WTC11 (cell line): ENCODE data around the gene GLB1L3. TPM values are rescaled to one million over a fixed set of nuclear protein-coding genes. Genes with fewer than 3 reads are reported as not detected.

Source experiments
- ATAC-seq: fragments of 200-7000 bp; cut with Tn5 transposase; 2 replicates; pipeline ENCODE4 v1.10.0; 2021; ENCODE audit warnings: mild to moderate bottlenecking, moderate library complexity
- CTCF ChIA-PET: fragments of 300-600 bp; sonication (Branson Sonifier 250); formaldehyde crosslinking; loops from one replicate; lab custom pipeline; 2021; ENCODE audit warnings: antibody characterized with exemption; lab: Charles Lee
- POLR2A ChIA-PET: fragments of 350-600 bp; sonication (Branson Sonifier 250); formaldehyde crosslinking; loops from one replicate; lab custom pipeline; 2021; ENCODE audit warnings: antibody characterized with exemption; lab: Charles Lee
- DNase-seq: peaks from one replicate; pipeline ENCODE4 v3.0.0; 2021; ENCODE audit warnings: low spot score
- H3K27ac Mint-ChIP-seq: 2 replicates; pipeline ENCODE4 v1.8.0; 2021; ENCODE audit warnings: mixed read lengths
- H3K27me3 Mint-ChIP-seq: 2 replicates; pipeline ENCODE4 v1.8.0; 2021; ENCODE audit warnings: low read depth, mild to moderate bottlenecking, moderate library complexity, mixed read lengths
- H3K36me3 Mint-ChIP-seq: 2 replicates; pipeline ENCODE4 v1.8.0; 2021; ENCODE audit warnings: mixed read lengths
- H3K4me1 Mint-ChIP-seq: 2 replicates; pipeline ENCODE4 v1.8.0; 2022; ENCODE audit warnings: mixed read lengths
- H3K4me3 Mint-ChIP-seq: 2 replicates; pipeline ENCODE4 v1.8.0; 2021; ENCODE audit warnings: mild to moderate bottlenecking, moderate library complexity, mixed read lengths
- H3K9me3 Mint-ChIP-seq: 2 replicates; pipeline ENCODE4 v1.8.0; 2021; ENCODE audit warnings: mixed read lengths
- AR ChIP-seq: fragments of 250-450 bp; sonication (Bioruptor Pico); IDR thresholded peaks from 2 replicates; pipeline ENCODE4 v1.9.0; 2021; ENCODE audit warnings: mild to moderate bottlenecking
- CTCF ChIP-seq: fragments of 200-600 bp; IDR thresholded peaks from 2 replicates; pipeline ENCODE4 v1.8.0; 2022; ENCODE audit warnings: antibody characterized with exemption
- EMX1 ChIP-seq: fragments of 250-450 bp; sonication (Bioruptor Pico); IDR thresholded peaks from 2 replicates; pipeline ENCODE4 v1.8.0; 2021; ENCODE audit warnings: mild to moderate bottlenecking
- ESRRA ChIP-seq: sonication (generic); formaldehyde crosslinking; IDR thresholded peaks from 2 replicates; pipeline ENCODE4 v1.8.1; 2022; ENCODE audit warnings: mild to moderate bottlenecking, missing genetic modification reagents, borderline replicate concordance
- FOXJ3 ChIP-seq: sonication (generic); formaldehyde crosslinking; IDR thresholded peaks from 2 replicates; pipeline ENCODE4 v1.9.0; 2021; ENCODE audit warnings: missing genetic modification reagents, mild to moderate bottlenecking, borderline replicate concordance
- FOXK1 ChIP-seq: sonication (generic); formaldehyde crosslinking; IDR thresholded peaks from 2 replicates; pipeline ENCODE4 v1.8.0; 2022; ENCODE audit warnings: mild to moderate bottlenecking, moderate library complexity, missing genetic modification reagents
- FOXP1 ChIP-seq: sonication (generic); formaldehyde crosslinking; IDR thresholded peaks from 2 replicates; pipeline ENCODE4 v1.8.0; 2022; ENCODE audit warnings: missing genetic modification reagents, mild to moderate bottlenecking, moderate library complexity, borderline replicate concordance
- GRHL2 ChIP-seq: fragments of 250-450 bp; sonication (Bioruptor Pico); IDR thresholded peaks from 2 replicates; pipeline ENCODE4 v1.8.0; 2022; ENCODE audit warnings: mild to moderate bottlenecking, moderate library complexity; ENCODE audit not compliant: insufficient replicate concordance, severe bottlenecking
- GTF2I ChIP-seq: fragments of 250-450 bp; sonication (Bioruptor Pico); conservative IDR thresholded peaks from 2 replicates; pipeline ENCODE4 v1.4.0; 2021; ENCODE audit warnings: mild to moderate bottlenecking
- HMGXB4 ChIP-seq: sonication (generic); formaldehyde crosslinking; IDR thresholded peaks from 2 replicates; pipeline ENCODE4 v1.8.1; 2023; ENCODE audit warnings: mild to moderate bottlenecking, moderate library complexity, missing genetic modification reagents
- KAT7 ChIP-seq: sonication (generic); formaldehyde crosslinking; IDR thresholded peaks from 2 replicates; pipeline ENCODE4 v1.8.1; 2023; ENCODE audit warnings: missing genetic modification reagents, mild to moderate bottlenecking, borderline replicate concordance
- MLX ChIP-seq: sonication (generic); formaldehyde crosslinking; IDR thresholded peaks from 2 replicates; pipeline ENCODE4 v1.8.1; 2023; ENCODE audit warnings: mild to moderate bottlenecking, missing genetic modification reagents, moderate library complexity
- NFE2L1 ChIP-seq: sonication (generic); formaldehyde crosslinking; IDR thresholded peaks from 2 replicates; pipeline ENCODE4 v1.8.1; 2023; ENCODE audit warnings: missing genetic modification reagents
- PRDM15 ChIP-seq: sonication (generic); formaldehyde crosslinking; IDR thresholded peaks from 2 replicates; pipeline ENCODE4 v1.8.0; 2022; ENCODE audit warnings: missing genetic modification reagents
- PRRX2 ChIP-seq: fragments of 250-450 bp; sonication (Bioruptor Pico); IDR thresholded peaks from 2 replicates; pipeline ENCODE4 v1.8.0; 2021; ENCODE audit warnings: mild to moderate bottlenecking
- USF2 ChIP-seq: sonication (generic); formaldehyde crosslinking; IDR thresholded peaks from 2 replicates; pipeline ENCODE4 v1.8.1; 2023; ENCODE audit warnings: mild to moderate bottlenecking, missing genetic modification reagents, moderate library complexity
- ZMAT4 ChIP-seq: fragments of 250-450 bp; sonication (Bioruptor Pico); IDR thresholded peaks from 2 replicates; pipeline ENCODE4 v1.9.0; 2021; ENCODE audit warnings: mild to moderate bottlenecking
- ZNF671 ChIP-seq: fragments of 250-450 bp; sonication (Bioruptor Pico); IDR thresholded peaks from 2 replicates; pipeline ENCODE4 v1.8.0; 2021; ENCODE audit warnings: mild to moderate bottlenecking
- total RNA-seq: library from RNA; stranded (reverse); gene quantifications from 3 replicates; pipeline ENCODE4 v1.2.3, GENCODE V29; 2021

Gene GLB1L3
- total RNA-seq, 1 experiment from 2014 or later = 50.2 TPM

- TF ChIP-seq GRHL2 (no peak), ZMAT4 (CRISPR knock-in tag) (no peak), HMGXB4 (CRISPR knock-in tag) (no peak), PRDM15 (CRISPR knock-in tag) (no peak), GTF2I (CRISPR knock-in tag) (no peak), EMX1 (CRISPR knock-in tag) (no peak), ESRRA (no peak)
- TF ChIP-seq, all 79 proteins: peak for 0
These were observed 15.2 kb upstream of the GLB1L3 start (continued) for GRCh38 chr11:134260983-134261382.

GRCh38 chr11:134261626-134262488 lies 14.3 kb upstream of the GLB1L3 start:
- H3K4me3 Mint-ChIP-seq = no peak overlapping the region
- TF ChIP-seq CTCF (peak; percentile 33; the same call in 1 of the 2 replicates), FOXK1 (peak; percentile 94), FOXJ3 (CRISPR knock-in tag) (no peak)
- H3K9me3 Mint-ChIP-seq = no peaks in the 10 kb centered on the region
- ChIA-PET POLR2A (interaction anchor here (1.0 kb wide), 1 partner anchor 14 kb away, joined by 7 read pairs; the partner anchor contains the start of gene GLB1L3), CTCF (interaction anchor here (0.5 to 6.2 kb wide), 26 partner anchors 8 to 364 kb away, joined by 3 to 57 read pairs (median 4); partner anchors contain the start of genes ACAD8, GLB1L3, NCAPD3 and THYN1)
- no peak overlapping the region for H3K27ac Mint-ChIP-seq
- H3K27me3 Mint-ChIP-seq = no peaks in the 10 kb centered on the region
- H3K36me3 Mint-ChIP-seq = peaks cover 51% of the 10 kb centered on the region
- peaks cover 22% of the 10 kb centered on the region for H3K4me1 Mint-ChIP-seq
- DNase-seq (peak; percentile 58), ATAC-seq (peak; percentile 90)

- peaks cover 27% of the 10 kb centered on the region for H3K36me3 Mint-ChIP-seq
- CTCF ChIA-PET = interaction anchor here (2.0 to 6.2 kb wide), 2 partner anchors 11 to 12 kb away, joined by 5 to 57 read pairs; partner anchors contain the start of genes ACAD8, GLB1L3 and THYN1
- ATAC-seq (no peak), DNase-seq (no peak)
- POLR2A ChIA-PET = no interaction called here
- H3K27ac Mint-ChIP-seq = peak overlapping the region; percentile 74
- H3K27me3 Mint-ChIP-seq = no peaks in the 10 kb centered on the region
- H3K4me1 Mint-ChIP-seq = peaks cover 50% of the 10 kb centered on the region
- H3K9me3 Mint-ChIP-seq = no peaks in the 10 kb centered on the region
- H3K4me3 Mint-ChIP-seq = no peak overlapping the region
- no peak for TF ChIP-seq ZNF671
- no peak for TF ChIP-seq NFE2L1
- TF ChIP-seq USF2 = no peak
- TF ChIP-seq AR (CRISPR knock-in tag) = no peak
- TF ChIP-seq PRRX2 (CRISPR knock-in tag) = no peak
- TF ChIP-seq KAT7 = no peak
- no peak for TF ChIP-seq MLX (CRISPR knock-in tag)
- no peak for TF ChIP-seq GRHL2
- no peak for TF ChIP-seq FOXP1 (CRISPR knock-in tag)
These were observed 11.0 kb upstream of the GLB1L3 start for GRCh38 chr11:134264966-134265764.
